ENCODE measurements around the gene TUFM. TPM values are rescaled to one million over a fixed set of nuclear protein-coding genes. Genes with fewer than 3 reads are reported as not detected.
A peak's percentile ranks its signal among the peaks of the same experiment; 100 is the strongest.

TUFM gene
- total RNA-seq, 1 donor from 2014 or later, result 122 TPM

GRCh38 chr16:28863929-28864793, 18.0 kb upstream of the TUFM start:
- Mint-ChIP-seq H3K9me3 (no peaks in the 10 kb centered on the region), H3K4me3 (peak overlapping the region; percentile 99), H3K36me3 (peaks cover 10% of the 10 kb centered on the region), H3K4me1 (peaks cover 19% of the 10 kb centered on the region), H3K27me3 (ENCODE audit: low read depth) (no peaks in the 10 kb centered on the region), H3K27ac (peak overlapping the region; percentile 99)
- DNase-seq (ENCODE audit: low spot score in 2 of 2, unreplicated experiment in 2 of 2), result no peak
- TF ChIP-seq CTCF (IDR thresholded peaks at IDR 0.05; ENCODE audit: unreplicated experiment), result no peak

- no peak for DNase-seq (ENCODE audit: low spot score in 2 of 2, unreplicated experiment in 2 of 2)
- Mint-ChIP-seq H3K27me3 (ENCODE audit: low read depth) (no peaks in the 10 kb centered on the region), H3K36me3 (peaks cover 3% of the 10 kb centered on the region), H3K27ac (peak overlapping the region; percentile 34), H3K9me3 (no peaks in the 10 kb centered on the region), H3K4me1 (peaks cover 6% of the 10 kb centered on the region), H3K4me3 (no peak overlapping the region)
- TF ChIP-seq CTCF (IDR thresholded peaks at IDR 0.05; ENCODE audit: unreplicated experiment), result no peak
Observed at GRCh38 chr16:28859326-28859725, 13.2 kb upstream of the TUFM start.

GRCh38 chr16:28858421-28858820, 12.3 kb upstream of the TUFM start:
- Mint-ChIP-seq H3K4me1 (peaks cover 2% of the 10 kb centered on the region), H3K9me3 (no peaks in the 10 kb centered on the region), H3K4me3 (no peak overlapping the region), H3K36me3 (peaks cover 3% of the 10 kb centered on the region), H3K27me3 (ENCODE audit: low read depth) (no peaks in the 10 kb centered on the region), H3K27ac (no peak overlapping the region)
- no peak for TF ChIP-seq CTCF (IDR thresholded peaks at IDR 0.05; ENCODE audit: unreplicated experiment)
- no peak for DNase-seq (ENCODE audit: low spot score in 2 of 2, unreplicated experiment in 2 of 2)

- no peak for TF ChIP-seq CTCF (IDR thresholded peaks at IDR 0.05; ENCODE audit: unreplicated experiment)
- no peak for DNase-seq (ENCODE audit: low spot score in 2 of 2, unreplicated experiment in 2 of 2)
Observed at GRCh38 chr16:28846933-28847273, 755 bp upstream of the TUFM start.

GRCh38 chr16:28845761-28846079, 428 bp downstream of the TUFM start:
- Mint-ChIP-seq H3K27ac (peak overlapping the region; percentile 98), H3K4me3 (peak overlapping the region; percentile 97), H3K27me3 (ENCODE audit: low read depth) (no peaks in the 10 kb centered on the region), H3K9me3 (no peaks in the 10 kb centered on the region), H3K36me3 (peaks cover 11% of the 10 kb centered on the region), H3K4me1 (peaks cover 23% of the 10 kb centered on the region)
- no peak for DNase-seq (ENCODE audit: low spot score in 2 of 2, unreplicated experiment in 2 of 2)
- TF ChIP-seq CTCF (IDR thresholded peaks at IDR 0.05; ENCODE audit: unreplicated experiment), result no peak

More at GRCh38 chr16:28846933-28847273, 755 bp upstream of the TUFM start:
- Mint-ChIP-seq H3K27ac (peak overlapping the region; percentile 98), H3K36me3 (peaks cover 11% of the 10 kb centered on the region), H3K9me3 (no peaks in the 10 kb centered on the region), H3K4me3 (peak overlapping the region; percentile 97), H3K27me3 (ENCODE audit: low read depth) (no peaks in the 10 kb centered on the region), H3K4me1 (peaks cover 23% of the 10 kb centered on the region)

Measured in mesothelial cell of epicardium (in vitro differentiated cells).